DMS53 (cell line): ENCODE data around the gene MAP3K4.
A peak's percentile ranks its signal among the peaks of the same experiment; 100 is the strongest.

Experiments
- DNase-seq: peaks from one replicate; lab custom pipeline; 2025; lab: John Stamatoyannopoulos, UW

Gene MAP3K4

DNA sequence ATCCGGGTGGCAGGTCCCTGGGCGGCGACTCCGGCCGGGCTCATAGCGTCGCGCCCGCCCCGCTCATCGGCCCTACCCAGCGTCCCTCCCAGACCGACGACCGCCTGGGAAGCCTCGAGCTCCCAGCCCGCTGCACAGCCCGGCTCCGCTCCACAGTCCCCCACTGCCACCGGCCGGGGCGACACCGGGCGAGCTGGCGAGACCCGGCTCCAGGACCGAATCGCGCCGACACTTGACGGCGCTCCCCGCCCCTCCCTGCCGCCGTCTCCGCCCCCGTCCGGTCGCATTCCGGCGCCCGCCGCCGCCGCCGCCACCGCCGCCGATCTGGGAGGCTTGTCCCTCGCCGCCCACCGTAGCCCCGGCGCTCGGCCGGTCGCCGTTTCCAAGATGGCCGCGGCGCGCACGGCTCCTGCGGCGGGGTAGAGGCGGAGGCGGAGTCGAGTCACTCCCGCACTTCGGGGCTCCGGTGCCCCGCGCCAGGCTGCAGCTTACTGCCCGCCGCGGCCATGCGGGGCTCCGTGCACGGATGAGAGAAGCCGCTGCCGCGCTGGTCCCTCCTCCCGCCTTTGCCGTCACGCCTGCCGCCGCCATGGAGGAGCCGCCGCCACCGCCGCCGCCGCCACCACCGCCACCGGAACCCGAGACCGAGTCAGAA, at the start of gene MAP3K4:
MAP3K4 (plus strand) TSS at position 364 of the 655 bp plus-strand sequence; CDS start at position 527, 163 bp downstream.
- peak; percentile 87 for DNase-seq

GRCh38 chr6:160943997-160944396, 47.6 kb upstream of the MAP3K4 start:
- DNase-seq, result no peak

GRCh38 chr6:160945516-160946177, 45.9 kb upstream of the MAP3K4 start:
- no peak for DNase-seq

DNA sequence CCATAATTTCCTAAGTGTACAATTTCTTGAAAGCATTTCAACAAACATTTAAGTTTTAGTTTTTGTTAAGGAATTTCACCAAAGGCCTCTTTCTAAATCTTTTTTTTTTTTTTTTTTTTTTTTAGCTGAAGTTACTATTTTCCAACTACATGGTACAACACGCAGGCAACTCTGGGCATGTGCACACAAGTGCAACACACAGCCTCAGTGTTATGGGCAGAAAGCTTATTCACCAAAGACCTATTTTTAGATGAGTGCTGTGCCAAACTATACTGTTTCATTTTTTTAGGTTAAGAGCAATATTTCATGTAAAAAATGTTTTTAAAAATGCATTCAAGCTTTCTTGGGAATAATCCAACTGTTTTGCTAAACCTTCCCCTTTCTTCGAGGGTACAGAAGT, 42.0 kb upstream of the MAP3K4 start:
- no peak for DNase-seq

- no peak for DNase-seq
These were observed 41.1 kb upstream of the MAP3K4 start for GRCh38 chr6:160950507-160950906.

DNA sequence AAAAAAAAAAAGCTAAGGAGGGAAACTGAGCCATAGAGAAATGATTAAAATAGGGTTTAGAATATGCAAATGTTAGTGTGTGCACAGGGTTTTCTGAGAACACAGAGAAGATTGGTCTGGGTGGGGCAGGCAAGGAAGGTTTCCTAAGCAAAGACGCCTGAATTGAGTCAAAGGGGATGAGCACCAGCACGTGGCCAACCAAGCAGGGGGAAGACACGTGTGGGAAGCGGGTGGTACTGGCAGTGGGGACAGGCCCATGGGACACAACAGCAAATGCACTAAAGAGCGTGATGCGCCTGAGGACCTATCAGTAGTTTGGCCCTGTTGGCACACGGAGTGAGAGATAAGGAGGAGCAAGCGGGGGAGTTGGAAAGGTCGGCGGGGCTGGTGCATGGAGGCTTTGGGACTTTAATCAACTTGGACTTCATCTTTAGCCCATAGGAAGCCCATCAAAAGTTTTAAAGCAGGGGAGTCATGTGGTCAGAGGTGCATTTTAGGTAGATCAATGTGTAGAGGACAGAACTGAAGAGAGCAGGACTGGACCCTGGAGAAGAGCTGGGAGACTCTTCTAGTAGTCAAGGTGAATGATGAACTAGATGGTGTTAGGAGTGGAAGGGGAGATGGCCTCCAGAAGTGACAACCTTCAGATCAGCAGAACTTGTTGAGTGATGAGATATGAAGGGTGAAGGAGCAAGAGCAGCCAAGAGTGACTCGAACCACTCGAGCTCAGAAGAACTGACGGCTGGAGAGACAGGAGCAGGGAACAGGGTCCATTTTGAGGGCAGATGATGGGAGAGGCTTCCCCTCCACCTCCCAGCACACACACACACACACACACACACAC, 40.2 kb upstream of the MAP3K4 start:
- no peak for DNase-seq

- DNase-seq, result no peak
These were observed 38.8 kb upstream of the MAP3K4 start for GRCh38 chr6:160952633-160953281.

DNA sequence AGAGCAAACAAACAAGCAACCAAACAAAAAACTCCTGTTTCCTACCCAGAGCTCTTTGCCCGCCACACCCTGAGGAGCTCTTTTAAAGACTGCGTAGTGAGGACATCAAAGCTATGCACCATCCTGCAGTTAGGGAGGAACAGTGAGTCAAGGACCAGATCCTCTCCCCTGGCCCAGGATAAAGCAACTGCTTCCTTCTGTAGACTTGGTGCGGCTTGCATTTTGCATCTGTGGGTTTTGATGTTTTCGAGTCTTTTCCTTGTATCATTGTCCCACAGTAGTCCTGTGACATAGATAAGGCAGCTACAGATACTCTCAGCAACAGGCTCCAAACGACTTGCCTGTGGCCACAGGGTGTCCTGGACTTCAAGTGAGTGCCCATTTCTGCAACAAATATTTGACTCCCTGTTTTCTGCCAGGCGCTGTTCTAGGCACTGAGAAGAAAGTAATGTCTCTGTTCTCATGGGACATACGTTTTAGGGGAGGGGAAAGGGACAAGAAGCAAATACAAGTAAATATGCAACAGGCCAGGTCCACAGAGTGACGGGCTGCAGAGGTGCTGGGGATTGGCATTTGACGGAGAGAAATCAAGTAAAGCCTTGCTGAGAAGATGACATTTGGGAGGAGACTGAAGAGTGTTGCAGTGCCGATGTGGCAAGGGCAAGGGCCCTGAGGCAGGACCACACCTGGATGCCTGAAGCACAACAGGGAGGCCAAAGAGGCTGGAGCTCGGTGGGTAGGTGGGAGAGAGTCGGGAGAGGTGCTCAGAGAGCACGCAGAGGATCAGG, 35.9 kb upstream of the MAP3K4 start:
- no peak for DNase-seq

DNA sequence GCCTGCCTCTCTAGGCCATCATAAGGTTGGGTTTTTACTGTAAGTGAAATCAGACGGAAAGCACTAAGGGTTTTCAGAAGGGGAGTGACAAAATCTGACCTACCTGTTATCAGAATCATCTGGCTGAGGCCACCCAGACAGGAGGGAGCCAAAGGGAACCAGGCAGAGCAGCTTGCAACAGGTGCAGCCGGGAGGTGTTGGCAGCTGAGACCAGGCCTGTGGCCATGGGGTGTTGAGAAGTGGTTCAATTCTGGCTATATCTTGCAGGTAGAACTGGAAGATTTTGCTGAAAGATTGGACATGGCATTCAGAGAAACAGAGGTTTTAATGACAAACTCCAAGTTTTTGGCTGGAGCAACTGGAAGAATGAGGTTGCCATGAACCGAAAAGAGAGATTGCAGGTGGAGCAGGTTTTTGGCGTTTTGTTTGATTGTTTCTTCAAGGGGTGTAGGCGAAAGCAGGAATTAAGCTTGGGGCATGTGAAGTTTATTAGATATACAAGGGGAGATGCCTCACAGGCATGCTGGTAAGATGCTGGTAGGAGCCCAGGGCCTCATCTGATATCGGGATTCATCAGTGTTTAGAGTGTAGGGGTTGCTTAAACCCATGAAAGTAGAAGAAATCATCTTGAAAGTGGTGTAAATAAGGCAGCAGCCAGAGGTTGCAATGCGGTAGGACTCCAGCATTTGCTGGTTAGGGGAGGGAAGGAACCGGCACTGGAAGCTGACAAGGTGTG, 35.1 kb upstream of the MAP3K4 start:
- no peak for DNase-seq

DNA sequence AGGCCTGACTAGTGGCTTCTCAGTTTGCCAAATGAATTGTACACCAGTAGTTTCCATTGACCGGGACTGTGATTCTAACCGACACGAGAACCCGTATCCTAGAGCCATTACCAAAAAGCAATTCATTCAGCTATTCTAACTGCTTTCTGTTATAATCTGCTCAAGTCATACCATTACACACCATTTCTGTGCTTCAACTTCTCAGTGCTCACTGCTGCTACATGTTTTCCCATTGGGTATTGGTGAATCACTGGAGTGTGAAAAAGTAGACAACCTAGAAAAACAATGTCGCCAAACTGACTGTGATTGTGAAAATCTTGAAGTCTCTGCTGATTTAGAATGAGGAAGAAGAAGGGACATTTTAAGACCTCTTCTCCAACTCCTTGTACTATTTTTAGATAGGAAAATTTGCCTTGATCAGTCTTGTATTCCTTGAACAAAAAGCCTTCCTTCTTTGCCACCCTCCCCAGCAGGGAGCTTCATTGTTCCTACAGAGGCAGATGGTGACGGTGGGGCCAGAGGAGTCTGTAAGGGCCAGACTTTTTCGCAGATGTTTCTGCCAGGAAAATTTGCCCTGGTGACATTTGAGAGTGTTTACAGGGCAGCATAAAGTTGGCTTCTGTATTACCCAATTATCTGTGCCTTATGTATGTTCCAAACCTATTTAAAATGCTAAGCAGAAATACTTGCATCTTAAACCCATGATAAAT, 31.7 kb upstream of the MAP3K4 start:
- no peak for DNase-seq

GRCh38 chr6:160960839-160961238, 30.7 kb upstream of the MAP3K4 start:
- no peak for DNase-seq

DNA sequence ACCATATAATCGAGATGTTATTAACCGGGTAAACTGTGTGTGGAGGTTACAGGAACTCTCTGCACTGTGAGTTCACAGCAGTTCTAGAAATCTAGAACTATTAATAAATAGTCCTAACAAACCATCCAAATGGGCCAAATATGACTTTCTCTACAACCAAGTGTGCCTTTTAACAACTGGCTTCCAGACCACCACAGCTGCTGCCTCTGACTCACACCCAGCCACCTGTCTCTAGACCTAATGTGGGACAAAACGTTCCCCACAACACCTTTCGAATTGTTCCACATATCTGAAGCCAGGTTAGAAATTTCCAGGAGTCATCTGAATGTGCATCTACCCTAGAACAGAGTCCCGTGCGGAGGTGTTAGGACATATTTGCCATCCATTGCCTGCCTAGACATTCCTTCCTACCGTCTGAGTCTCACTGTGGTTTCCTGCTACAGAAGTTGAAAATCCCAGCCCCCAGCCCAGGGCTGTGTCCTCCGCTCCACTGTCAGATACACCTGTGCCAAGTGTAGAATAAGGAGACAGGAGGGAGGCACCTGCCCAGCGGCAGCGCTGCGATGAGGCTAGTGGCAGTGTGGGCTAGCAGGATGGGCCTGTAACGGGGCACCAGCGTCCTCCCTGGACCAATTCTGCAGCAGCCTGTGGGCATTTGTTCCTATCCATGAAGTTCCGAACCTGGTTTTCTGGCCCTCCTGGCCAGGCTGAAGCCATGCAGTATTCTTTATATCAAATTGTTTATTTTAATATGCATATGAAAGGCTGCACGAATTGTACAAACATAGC, 28.5 kb upstream of the MAP3K4 start:
- no peak for DNase-seq

DNA sequence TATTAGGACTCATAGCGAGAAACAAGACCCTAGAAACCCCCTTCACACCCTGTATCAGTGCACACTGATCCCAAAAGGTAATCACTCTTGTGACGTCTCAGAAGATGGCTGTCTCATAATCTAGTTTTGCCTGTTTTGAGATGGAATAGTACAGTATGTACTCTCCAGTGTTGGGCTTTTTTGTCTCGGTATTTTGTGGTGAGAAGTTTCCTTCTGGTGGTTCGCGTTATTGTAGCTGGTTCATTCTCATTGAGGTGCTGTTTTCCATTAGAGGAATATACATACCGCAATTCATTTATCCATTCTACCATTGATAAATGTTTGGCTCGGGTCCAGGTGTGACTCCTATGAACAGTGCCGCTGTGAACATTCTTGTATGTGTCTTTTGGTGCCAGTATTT, 27.9 kb upstream of the MAP3K4 start:
- no peak for DNase-seq

DNA sequence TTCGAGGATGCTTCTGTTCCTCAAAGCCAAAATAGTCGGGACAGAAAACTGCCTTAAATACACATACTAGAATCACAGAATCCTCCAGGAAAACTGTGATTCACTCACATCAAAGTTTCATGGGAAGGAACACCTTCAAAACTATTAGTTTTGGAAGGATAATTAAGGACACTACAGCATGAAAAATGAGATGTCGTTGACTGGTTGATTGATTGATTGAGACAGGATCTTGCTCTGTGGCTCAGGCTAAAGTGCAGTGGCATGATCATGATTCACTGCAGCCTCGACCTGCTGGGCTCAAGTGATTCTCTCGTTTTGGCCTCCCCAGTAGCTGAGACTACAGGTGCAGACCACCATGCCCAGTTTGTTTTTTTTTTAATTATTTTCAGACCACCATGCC, 25.7 kb upstream of the MAP3K4 start:
- DNase-seq, result no peak

GRCh38 chr6:160966493-160967229, 24.9 kb upstream of the MAP3K4 start:
- DNase-seq, result no peak

DNA sequence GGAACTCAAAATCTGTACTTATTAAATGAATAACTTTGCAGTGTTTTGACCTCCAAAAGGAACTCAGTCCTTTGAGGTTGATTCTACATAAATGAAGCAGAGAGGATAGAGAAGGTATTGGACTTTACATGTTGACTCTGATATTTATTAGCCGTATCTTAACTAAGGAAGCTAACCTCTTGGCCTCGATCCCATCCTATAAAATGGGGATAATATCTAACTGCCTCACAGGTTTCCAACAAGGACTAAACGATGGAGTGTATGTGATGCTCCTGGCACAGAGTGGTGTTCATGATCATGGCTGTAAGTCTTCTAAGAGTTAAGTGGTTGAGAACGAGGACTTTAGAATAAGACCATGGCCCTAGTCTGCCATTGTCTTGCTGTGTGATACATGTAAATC, 24.2 kb upstream of the MAP3K4 start:
- no peak for DNase-seq

- no peak for DNase-seq
These were observed 23.7 kb upstream of the MAP3K4 start for GRCh38 chr6:160967833-160968232.

GRCh38 chr6:160971171-160971570, 20.4 kb upstream of the MAP3K4 start:
- no peak for DNase-seq

DNA sequence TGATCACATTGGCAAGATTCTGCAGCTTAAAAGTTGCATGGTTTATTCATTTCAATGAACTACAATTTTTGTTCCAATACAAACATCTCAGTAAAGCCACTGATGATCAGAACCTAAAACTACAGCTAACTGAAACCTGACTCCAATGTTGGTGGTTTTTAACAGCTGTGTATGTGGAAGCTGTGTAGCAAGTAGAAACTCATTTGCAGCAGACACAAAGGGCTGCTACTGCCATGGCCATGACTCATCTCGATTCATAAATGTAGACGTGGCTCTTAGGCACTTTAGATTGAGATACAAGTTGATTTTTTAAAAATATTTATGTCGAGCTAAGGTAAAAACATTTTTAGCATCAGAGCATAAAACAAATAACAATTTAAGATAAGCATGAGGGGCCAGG, 19.5 kb upstream of the MAP3K4 start:
- no peak for DNase-seq
